ELR (cell line): ENCODE data around the gene CDH12.
"Not testable (repeated sequence)": the region's sequence is repeated elsewhere in the genome, so short reads cannot be mapped to it uniquely, and the experiment has no call there.

Experiments
- DNase-seq: peaks from one replicate; pipeline ENCODE4 v3.0.0-alpha.2; 2015; ENCODE audit warnings: low read depth

Gene CDH12

GRCh38 chr5:22140418-22140817 lies 712.7 kb downstream of the CDH12 start:
- not testable (repeated sequence) for DNase-seq

GRCh38 chr5:22139662-22140300 lies 713.4 kb downstream of the CDH12 start:
- not testable (repeated sequence) for DNase-seq

- DNase-seq, result no peak
Observed at GRCh38 chr5:22111320-22111719, 741.8 kb downstream of the CDH12 start.

- DNase-seq, result no peak
Observed at GRCh38 chr5:22109315-22109714, 743.8 kb downstream of the CDH12 start.

GRCh38 chr5:22108545-22108944 lies 744.6 kb downstream of the CDH12 start:
- DNase-seq, result no peak

- DNase-seq, result no peak
Observed at GRCh38 chr5:22102823-22103359, 750.3 kb downstream of the CDH12 start.

- DNase-seq, result no peak
Observed at GRCh38 chr5:22088517-22088916, 764.6 kb downstream of the CDH12 start.

GRCh38 chr5:22079566-22079965 lies 773.6 kb downstream of the CDH12 start:
- DNase-seq, result no peak

GRCh38 chr5:22079002-22079401 lies 774.1 kb downstream of the CDH12 start:
- no peak for DNase-seq

- no peak for DNase-seq
Observed at GRCh38 chr5:22076586-22076985, 776.6 kb downstream of the CDH12 start.

GRCh38 chr5:22070186-22070728 lies 782.9 kb downstream of the CDH12 start:
- DNase-seq, result no peak

- DNase-seq, result no peak
Observed at GRCh38 chr5:22063717-22064116, 789.4 kb downstream of the CDH12 start.

GRCh38 chr5:22058620-22059019 lies 794.5 kb downstream of the CDH12 start:
- no peak for DNase-seq

GRCh38 chr5:22057012-22057411 lies 796.1 kb downstream of the CDH12 start:
- DNase-seq, result no peak

GRCh38 chr5:22056601-22057000 lies 796.5 kb downstream of the CDH12 start:
- DNase-seq, result no peak

- no peak for DNase-seq
Observed at GRCh38 chr5:22053195-22053594, 799.9 kb downstream of the CDH12 start.

GRCh38 chr5:22051881-22052280 lies 801.3 kb downstream of the CDH12 start:
- DNase-seq, result no peak

GRCh38 chr5:22050931-22051330 lies 802.2 kb downstream of the CDH12 start:
- DNase-seq, result no peak

GRCh38 chr5:22044229-22044628 lies 808.9 kb downstream of the CDH12 start:
- no peak for DNase-seq

GRCh38 chr5:22036061-22036460 lies 817.1 kb downstream of the CDH12 start:
- no peak for DNase-seq

GRCh38 chr5:22033066-22033465 lies 820.1 kb downstream of the CDH12 start:
- no peak for DNase-seq

GRCh38 chr5:22023784-22024183 lies 829.4 kb downstream of the CDH12 start:
- no peak for DNase-seq

GRCh38 chr5:22012893-22013292 lies 840.3 kb downstream of the CDH12 start:
- not testable (repeated sequence) for DNase-seq

GRCh38 chr5:22010808-22011207 lies 842.3 kb downstream of the CDH12 start:
- DNase-seq, result not testable (repeated sequence)
